GM19025 (cell line): ENCODE data around the gene ZNF236.

Experiments
- ATAC-seq: cut with Tn5 transposase; IDR thresholded peaks from one replicate; pipeline ENCODE4 v1.9.1; 2021; ENCODE audit warnings: mild to moderate bottlenecking, low read depth, moderate library complexity; ENCODE audit not compliant: unreplicated experiment

Gene ZNF236

DNA sequence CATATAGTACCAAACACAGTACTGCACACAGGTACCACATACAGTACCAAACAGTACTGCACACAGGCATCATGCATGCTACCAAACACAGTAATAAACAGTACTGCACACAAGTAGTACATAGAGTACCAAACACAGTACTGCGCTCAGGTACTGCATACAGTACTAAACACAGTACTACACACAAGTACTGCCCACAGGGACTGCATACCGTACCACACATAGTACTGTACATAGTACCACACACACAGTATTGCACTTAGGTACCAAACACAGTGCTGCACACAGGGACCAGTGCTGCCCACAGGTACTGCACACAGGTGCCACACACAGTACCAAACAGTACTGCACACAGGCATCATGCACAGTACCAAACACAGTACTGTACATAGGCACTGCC lies 74.9 kb downstream of the ZNF236 start:
- no peak for ATAC-seq

GRCh38 chr18:76903386-76903785 lies 81.0 kb downstream of the ZNF236 start:
- no peak for ATAC-seq

DNA sequence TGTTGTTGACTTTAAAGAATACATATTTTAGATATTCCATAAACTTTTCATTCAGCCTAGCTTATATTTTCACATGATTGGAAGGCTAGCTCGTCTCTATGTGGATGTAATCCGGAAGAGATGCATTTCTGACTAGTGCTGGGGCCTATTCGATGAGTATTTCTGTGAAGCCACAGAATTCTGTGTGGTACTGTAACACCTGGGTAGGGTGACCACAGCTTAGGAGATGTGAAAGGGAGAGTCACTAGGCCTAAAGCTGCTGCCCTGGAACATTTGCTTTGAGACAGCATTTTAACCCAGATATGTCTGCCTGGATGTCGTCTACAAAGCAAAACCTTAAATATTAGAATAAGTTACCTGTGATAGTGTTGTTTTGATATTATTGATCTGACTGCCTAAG lies 83.5 kb downstream of the ZNF236 start:
- ATAC-seq, result no peak

GRCh38 chr18:76908277-76908676 lies 85.9 kb downstream of the ZNF236 start:
- no peak for ATAC-seq

GRCh38 chr18:76909439-76909838 lies 87.1 kb downstream of the ZNF236 start:
- ATAC-seq, result no peak

- no peak for ATAC-seq
These were observed 89.1 kb downstream of the ZNF236 start for GRCh38 chr18:76911440-76911839.

GRCh38 chr18:76913583-76913982 lies 91.2 kb downstream of the ZNF236 start:
- no peak for ATAC-seq

GRCh38 chr18:76914314-76914713 lies 92.0 kb downstream of the ZNF236 start:
- no peak for ATAC-seq

DNA sequence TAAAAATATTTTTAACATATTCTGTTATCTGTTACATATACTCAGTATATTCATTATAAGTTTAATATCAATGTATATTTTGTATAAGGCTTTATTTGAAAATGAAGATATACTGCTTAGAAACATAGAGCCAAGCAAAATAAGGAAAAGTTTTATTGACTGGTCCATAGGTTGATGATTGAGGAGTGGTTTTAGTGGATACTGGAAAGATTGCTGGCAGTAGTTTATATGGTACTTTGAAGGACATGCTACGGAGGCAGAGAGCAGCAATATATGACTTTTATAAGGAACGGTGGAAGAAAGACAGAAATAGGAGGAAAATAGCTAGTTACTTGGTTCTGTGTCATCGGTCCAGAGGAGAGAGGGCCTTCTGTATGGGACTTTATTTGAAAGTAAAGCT lies 92.4 kb downstream of the ZNF236 start:
- no peak for ATAC-seq

- ATAC-seq, result no peak
These were observed 93.1 kb downstream of the ZNF236 start for GRCh38 chr18:76915456-76915855.

GRCh38 chr18:76920974-76921373 lies 98.6 kb downstream of the ZNF236 start:
- no peak for ATAC-seq

DNA sequence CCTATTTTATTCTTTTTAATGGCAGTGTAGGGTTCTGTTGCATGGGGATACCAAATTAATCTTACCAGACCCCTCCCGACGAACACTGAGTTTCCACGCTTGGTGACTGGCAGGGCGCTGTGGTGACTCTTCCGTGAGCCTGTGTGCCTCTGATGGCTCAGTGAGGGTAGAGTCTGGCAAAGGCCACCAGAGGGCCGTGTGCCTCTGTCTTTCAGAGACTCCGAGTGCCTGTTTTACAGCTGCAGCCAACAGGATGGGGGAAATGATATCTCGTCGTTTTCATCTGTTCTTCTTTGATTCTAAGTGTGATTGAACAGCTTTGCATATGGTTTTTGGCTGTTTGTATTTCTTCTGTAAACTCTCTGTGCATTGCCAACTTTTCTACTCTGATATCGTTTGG lies 99.8 kb downstream of the ZNF236 start:
- ATAC-seq, result peak; percentile 99

- no peak for ATAC-seq
These were observed 101.2 kb downstream of the ZNF236 start for GRCh38 chr18:76923485-76924085.

DNA sequence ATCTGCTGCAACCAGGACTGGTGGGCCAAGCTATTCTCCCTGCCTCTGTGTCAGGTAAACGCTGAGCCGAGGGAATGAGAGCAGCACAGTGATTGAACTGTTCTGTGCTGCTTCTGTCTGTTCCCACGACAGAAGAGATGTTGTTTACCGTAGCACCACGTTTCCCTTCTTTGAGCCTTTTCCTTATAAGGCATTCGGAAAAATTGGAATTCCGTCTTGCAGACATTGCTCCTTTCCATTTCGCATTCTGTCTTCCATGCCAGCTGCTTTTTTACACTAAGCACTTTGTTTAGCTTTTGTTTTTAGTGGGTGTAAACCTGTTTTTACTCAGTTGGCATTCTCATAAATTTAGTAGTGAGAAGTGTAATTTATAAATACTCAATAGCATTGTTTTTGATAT lies 103.1 kb downstream of the ZNF236 start:
- ATAC-seq, result no peak

- no peak for ATAC-seq
These were observed 104.9 kb downstream of the ZNF236 start for GRCh38 chr18:76927223-76927725.

- ATAC-seq, result no peak
These were observed 106.0 kb downstream of the ZNF236 start for GRCh38 chr18:76928179-76928868.

GRCh38 chr18:76931171-76931570 lies 108.8 kb downstream of the ZNF236 start:
- ATAC-seq, result no peak

- no peak for ATAC-seq
These were observed 109.9 kb downstream of the ZNF236 start for GRCh38 chr18:76932026-76932819.

DNA sequence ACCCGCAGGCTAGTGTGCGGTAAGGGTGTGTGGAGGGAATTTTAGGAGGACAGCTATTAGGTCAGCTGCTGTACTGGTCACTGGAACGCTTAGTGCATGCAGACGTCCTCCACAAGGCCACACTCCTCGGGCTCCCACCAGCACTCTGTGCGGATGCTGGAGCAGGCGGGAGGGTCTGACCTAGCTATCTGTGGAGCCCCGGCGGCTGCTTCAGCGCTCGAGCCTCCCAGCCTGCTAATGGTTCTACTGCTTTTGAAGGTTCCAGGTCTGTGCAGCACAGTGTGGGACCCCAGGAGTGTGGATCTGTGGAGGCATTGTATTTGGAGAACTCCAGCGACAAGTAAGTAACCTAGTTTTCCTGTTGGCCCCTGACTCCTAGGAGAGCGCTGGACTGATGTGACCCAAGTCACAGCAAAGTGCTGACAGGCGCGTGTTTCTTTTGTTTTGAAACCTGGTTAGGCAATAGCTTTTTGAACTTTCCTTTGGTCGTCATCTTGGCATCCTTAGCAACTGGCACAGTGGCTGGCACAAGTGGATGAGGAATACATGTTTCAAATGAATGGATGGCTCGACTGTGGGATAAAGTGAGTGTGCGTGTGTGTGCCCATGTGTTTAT lies 113.5 kb downstream of the ZNF236 start:
- ATAC-seq, result no peak

DNA sequence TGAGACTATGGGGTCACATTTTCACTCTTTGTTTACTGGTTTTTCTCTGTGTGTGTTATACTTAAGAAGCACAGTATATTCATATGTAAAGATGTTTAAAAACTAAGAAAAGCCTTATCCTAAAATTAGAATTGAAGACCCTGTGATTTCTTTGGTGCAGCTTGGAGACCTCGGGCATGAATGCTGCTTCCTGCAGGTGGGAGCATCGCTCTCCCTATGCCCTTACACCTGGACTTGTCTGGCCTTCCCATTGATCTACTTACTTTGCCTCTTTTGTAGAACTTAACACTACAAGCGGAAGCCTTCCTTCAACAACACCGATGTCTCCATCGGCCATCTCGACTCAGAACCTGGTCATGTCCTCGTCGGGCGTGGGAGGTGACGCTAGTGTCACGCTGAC lies 114.5 kb downstream of the ZNF236 start:
- no peak for ATAC-seq

DNA sequence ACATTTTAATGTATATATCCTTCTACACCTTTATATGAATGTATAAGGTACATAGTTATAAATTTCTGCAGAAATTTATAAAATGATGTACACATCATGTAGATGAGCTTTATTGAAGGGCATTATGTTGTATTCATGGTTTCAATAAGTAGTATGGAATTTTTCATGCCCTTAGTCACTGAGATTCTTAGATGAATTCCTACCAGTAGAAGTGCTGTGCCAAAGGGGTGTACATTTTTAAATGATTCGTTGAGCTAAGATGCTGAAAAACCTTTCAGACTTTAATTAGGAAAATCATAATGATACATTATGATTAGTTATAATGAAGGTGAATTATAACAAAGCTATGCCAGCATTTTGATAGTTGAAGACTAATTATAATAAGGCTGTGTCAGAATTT lies 115.2 kb downstream of the ZNF236 start:
- ATAC-seq, result no peak
